IPS-15b (cell line): ENCODE results near the gene DPF1.
A peak's percentile ranks its signal among the peaks of the same experiment; 100 is the strongest.
"Not testable (repeated sequence)": the region's sequence is repeated elsewhere in the genome, so short reads cannot be mapped to it uniquely, and the experiment has no call there.

Experiments used
- H3K27me3 ChIP-seq: one replicate; pipeline ENCODE4 v1.6.1; 2013; ENCODE audit warnings: low read length; ENCODE audit not compliant: control insufficient read depth, insufficient read depth
- H3K36me3 ChIP-seq: one replicate; pipeline ENCODE4 v1.6.1; 2013; ENCODE audit warnings: low read length; ENCODE audit not compliant: control insufficient read depth, insufficient read depth
- H3K4me1 ChIP-seq: one replicate; pipeline ENCODE4 v1.6.1; 2013; ENCODE audit warnings: mild to moderate bottlenecking, low read length; ENCODE audit not compliant: control insufficient read depth, insufficient read depth
- H3K4me3 ChIP-seq: one replicate; pipeline ENCODE4 v1.5.1; 2013; ENCODE audit warnings: low read depth, low read length
- H3K9ac ChIP-seq: one replicate; pipeline ENCODE4 v1.6.1; 2013; ENCODE audit warnings: low read depth, mild to moderate bottlenecking, low read length
- H3K9me3 ChIP-seq: one replicate; pipeline ENCODE4 v1.6.1; 2013; ENCODE audit warnings: mild to moderate bottlenecking, low read length; ENCODE audit not compliant: control insufficient read depth, insufficient read depth

The DPF1 gene

DNA sequence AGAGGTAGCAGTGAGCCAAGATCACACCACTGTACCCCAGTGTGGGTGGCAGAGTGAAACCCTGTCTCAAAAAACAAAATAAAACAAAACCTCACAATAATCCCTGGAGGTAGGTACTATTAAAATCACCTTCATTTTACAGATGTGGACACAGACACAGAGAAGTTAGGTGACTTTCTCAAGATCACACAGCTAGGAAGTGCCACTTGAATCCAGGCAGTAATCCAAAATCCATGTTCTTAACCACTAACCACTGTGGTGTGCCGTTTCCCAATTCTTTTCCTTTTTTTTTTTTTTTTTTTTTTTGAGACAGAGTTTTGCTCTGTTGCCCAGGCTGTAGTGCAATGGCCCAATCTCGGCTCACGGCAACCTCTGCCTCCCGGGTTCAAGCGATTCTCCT, 23.1 kb upstream of the DPF1 start:
- peaks cover 10% of the 10 kb centered on the region for H3K4me1 ChIP-seq
- no peak overlapping the region for H3K9ac ChIP-seq
- H3K27me3 ChIP-seq: no peaks in the 10 kb centered on the region
- H3K4me3 ChIP-seq: no peak overlapping the region
- H3K36me3 ChIP-seq: no peaks in the 10 kb centered on the region
- H3K9me3 ChIP-seq: no peaks in the 10 kb centered on the region

DNA sequence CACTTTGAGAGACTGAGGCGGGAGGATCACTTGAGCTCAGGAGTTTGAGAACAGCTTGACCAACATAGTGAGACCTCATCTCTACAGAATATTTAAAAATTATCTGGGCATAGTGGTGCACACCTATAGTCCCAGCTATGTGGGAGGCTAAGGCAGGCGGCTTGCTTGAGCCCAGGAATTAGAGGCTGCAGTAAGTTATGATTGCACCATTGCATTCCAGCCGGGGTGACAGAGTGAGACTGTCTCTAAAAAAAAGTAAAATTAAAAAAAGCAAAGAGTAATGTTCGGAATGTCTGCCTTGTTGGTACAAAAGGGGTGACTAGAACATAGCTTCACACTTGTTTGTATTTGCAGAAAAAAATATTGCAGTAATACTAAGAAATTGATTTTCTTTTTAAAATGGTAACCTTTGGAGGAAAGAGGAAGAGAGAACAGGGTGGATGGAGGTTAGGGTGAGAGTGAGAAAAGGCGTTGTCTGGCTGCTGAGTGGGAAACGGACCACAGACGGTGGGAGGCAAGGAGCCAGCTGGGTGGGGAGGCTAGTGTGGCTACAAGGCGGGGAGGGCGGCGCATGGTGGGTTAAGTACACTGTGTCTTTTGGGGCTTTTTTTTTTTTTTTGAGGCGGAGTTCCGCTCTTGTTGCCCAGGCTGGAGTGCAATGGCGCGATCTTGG, 21.9 kb upstream of the DPF1 start:
- H3K4me3 ChIP-seq: no peak overlapping the region
- no peak overlapping the region for H3K9ac ChIP-seq
- no peaks in the 10 kb centered on the region for H3K36me3 ChIP-seq
- no peaks in the 10 kb centered on the region for H3K27me3 ChIP-seq
- no peaks in the 10 kb centered on the region for H3K9me3 ChIP-seq
- H3K4me1 ChIP-seq: peaks cover 8% of the 10 kb centered on the region

DNA sequence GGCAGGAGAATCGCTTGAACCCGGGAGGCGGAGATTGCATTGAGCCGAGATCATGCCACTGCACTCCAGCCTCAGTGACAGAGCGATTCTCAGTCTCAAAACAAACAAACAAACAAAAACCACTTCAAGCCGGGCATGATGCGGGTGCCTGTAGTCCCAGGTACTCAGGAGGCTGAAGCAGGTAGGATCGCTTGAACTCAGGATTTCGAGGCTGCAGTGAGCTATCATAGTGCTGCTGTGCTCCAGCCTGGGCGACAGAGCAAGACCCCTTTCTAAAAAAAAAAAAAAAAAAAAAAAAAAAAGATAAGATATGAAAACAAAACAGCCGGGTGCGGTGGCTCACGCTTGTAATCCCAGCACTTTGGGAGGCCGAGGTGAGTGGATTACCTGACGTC, 19.3 kb upstream of the DPF1 start:
- no peaks in the 10 kb centered on the region for H3K9me3 ChIP-seq
- no peak overlapping the region for H3K4me3 ChIP-seq
- no peak overlapping the region for H3K9ac ChIP-seq

DNA sequence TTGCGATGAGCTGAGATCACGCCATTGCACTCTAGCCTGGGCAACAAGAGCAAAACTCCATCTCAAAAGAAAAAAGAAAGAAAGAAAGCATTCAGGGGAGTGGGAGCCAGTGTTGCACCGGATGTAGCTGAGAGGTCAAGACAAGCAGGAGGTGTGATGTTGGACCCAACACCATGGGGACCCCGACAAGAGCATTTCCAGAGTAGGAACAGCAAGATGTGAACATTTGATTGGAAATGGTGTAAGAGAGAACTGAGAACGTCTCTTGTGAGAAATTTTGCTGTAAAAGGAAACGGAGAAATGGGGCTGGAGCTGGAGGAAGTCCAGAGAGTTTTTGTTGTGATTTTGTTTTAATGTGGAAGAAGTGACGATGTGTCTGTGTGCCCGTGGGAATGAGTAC, 15.8 kb upstream of the DPF1 start:
- no peak overlapping the region for H3K4me3 ChIP-seq
- H3K9ac ChIP-seq: no peak overlapping the region
- H3K36me3 ChIP-seq: no peaks in the 10 kb centered on the region
- H3K27me3 ChIP-seq: no peaks in the 10 kb centered on the region
- peaks cover 2% of the 10 kb centered on the region for H3K4me1 ChIP-seq
- no peaks in the 10 kb centered on the region for H3K9me3 ChIP-seq

More for the DNA sequence above, 19.3 kb upstream of the DPF1 start:
- Histone ChIP-seq H3K27me3 (no peaks in the 10 kb centered on the region), H3K4me1 (peaks cover 2% of the 10 kb centered on the region), H3K36me3 (no peaks in the 10 kb centered on the region)

DNA sequence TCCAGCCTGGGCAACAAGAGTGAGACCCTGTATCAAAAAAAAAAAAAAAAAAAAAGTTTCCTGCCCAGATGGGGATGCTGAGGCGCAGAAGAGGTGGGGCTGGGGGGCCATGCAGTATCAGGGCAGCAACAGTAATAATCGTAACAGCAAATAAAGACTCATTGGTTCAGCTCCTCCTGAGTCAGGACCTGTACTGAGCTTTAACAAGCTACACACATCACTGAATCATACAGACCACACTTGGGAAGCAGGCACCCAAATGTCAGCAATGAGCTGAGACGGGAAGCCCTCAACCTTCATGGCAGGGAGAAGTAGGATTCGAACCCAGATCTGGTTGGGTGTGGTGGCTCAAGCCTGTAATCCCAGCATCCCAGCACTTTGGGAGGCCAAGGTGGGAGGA, 10.6 kb upstream of the DPF1 start:
- no peaks in the 10 kb centered on the region for H3K4me1 ChIP-seq
- no peak overlapping the region for H3K9ac ChIP-seq
- H3K36me3 ChIP-seq: no peaks in the 10 kb centered on the region
- peaks cover 9% of the 10 kb centered on the region for H3K27me3 ChIP-seq
- no peaks in the 10 kb centered on the region for H3K9me3 ChIP-seq
- H3K4me3 ChIP-seq: no peak overlapping the region

DNA sequence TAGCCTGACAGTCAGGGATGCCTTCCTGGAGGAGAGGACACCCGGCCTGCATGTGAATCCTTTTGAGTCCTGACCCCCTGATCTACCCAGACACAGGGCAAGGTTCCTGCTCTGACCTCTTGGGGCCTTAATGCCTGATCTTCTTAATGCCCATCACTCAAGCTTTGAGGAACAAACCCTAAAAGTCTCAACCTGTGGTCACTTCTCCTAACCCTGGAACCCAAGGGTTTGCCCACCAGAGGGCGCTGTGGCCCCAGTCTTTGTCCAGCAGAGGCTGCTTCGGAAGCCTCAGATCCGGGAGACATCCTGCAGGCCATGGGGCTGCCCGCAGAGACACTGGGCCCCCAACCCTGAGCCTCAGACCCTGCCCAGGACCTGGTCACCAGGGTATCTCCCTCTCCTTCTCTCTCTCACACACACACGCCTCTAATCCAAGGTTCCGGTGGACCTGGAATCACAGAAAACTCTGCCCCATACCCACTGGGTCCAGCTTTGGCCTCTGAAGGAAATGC, 9.8 kb upstream of the DPF1 start:
- Histone ChIP-seq H3K27me3 (peaks cover 9% of the 10 kb centered on the region), H3K4me1 (no peaks in the 10 kb centered on the region), H3K36me3 (no peaks in the 10 kb centered on the region), H3K4me3 (no peak overlapping the region), H3K9ac (no peak overlapping the region), H3K9me3 (no peaks in the 10 kb centered on the region)

DNA sequence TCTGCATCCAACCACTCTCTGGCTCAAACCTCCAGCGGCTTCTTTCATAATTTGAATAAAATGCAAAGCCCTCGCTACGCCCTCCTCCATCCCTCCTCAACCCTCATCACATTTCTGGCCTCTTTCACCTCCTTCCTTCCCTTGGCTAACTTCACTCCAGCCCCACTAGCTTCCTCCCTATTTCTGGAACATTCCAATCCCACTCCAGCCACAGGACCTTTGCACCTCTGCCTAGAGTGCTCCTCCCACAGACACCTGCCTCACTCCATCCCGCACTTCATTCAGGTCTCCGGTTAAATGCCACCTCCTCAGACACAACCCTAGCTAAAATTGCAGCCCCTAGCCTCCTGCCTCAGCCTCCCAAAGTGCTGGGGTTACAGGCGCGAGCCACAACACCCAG, 7.9 kb upstream of the DPF1 start:
- Histone ChIP-seq H3K9me3 (no peaks in the 10 kb centered on the region), H3K4me1 (peaks cover 4% of the 10 kb centered on the region), H3K9ac (no peak overlapping the region), H3K4me3 (no peak overlapping the region), H3K27me3 (peaks cover 9% of the 10 kb centered on the region), H3K36me3 (no peaks in the 10 kb centered on the region)

DNA sequence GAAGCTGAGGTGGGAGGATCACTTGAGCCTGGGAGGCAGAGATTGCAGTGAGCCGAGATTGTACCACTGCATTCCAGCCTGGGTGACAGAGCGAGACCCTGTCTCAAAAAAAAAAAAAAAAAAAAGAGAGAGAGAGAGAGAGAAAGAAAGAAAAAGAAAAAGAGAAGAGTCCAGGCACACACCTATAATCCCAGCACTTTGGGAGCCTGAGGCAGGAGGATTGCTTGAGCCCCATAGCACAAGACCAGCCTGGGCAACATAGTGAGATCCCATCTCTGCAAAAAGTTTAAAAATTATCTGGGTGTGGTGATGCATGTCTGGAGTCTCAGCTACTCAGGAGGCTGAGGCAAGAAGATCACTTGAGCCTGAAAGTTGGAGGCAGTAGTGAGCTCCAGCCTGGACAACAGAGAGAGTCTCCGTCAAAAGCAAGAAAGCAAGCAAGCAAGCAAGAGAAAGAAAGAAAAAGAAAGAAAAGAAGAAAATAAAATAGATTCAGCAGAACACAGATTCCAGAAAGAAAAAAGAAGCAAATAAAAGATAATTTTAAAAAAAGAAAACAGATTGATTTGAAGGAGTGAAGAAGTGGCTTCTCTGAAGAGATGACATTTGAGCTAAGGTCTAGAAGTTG, 6.6 kb upstream of the DPF1 start:
- H3K4me3 ChIP-seq, H3K36me3 ChIP-seq, H3K4me1 ChIP-seq, H3K9ac ChIP-seq, H3K9me3 ChIP-seq, H3K27me3 ChIP-seq: not testable (repeated sequence)

DNA sequence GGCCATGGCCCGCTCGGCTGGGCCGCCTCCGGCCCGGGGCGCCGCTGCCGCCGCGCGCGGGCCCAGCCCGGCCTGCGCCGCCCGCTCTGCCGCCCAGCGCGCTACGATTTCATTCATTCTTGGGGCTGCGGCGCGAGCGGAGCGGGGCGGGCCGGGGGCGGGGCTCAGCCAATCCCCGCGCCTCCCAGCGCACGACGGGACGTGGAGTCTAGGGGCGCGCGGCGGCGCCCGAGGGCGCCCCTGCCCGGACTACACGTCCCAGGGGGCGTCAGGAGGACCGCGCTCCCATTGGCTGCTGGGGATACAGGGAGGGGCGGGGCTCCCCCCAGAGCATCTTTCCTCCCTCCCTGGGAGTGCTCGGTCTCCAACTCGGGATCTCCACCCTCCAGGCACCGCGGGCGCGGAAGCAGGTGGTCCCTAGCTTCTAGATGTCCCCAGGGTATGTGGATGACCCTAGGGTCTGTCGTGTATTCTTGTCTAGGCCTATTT, 5.6 kb upstream of the DPF1 start:
- Histone ChIP-seq H3K4me3 (peak overlapping the region; percentile 52), H3K4me1 (peaks cover 7% of the 10 kb centered on the region), H3K9me3 (no peaks in the 10 kb centered on the region), H3K36me3 (no peaks in the 10 kb centered on the region), H3K9ac (no peak overlapping the region), H3K27me3 (peaks cover 9% of the 10 kb centered on the region)

DNA sequence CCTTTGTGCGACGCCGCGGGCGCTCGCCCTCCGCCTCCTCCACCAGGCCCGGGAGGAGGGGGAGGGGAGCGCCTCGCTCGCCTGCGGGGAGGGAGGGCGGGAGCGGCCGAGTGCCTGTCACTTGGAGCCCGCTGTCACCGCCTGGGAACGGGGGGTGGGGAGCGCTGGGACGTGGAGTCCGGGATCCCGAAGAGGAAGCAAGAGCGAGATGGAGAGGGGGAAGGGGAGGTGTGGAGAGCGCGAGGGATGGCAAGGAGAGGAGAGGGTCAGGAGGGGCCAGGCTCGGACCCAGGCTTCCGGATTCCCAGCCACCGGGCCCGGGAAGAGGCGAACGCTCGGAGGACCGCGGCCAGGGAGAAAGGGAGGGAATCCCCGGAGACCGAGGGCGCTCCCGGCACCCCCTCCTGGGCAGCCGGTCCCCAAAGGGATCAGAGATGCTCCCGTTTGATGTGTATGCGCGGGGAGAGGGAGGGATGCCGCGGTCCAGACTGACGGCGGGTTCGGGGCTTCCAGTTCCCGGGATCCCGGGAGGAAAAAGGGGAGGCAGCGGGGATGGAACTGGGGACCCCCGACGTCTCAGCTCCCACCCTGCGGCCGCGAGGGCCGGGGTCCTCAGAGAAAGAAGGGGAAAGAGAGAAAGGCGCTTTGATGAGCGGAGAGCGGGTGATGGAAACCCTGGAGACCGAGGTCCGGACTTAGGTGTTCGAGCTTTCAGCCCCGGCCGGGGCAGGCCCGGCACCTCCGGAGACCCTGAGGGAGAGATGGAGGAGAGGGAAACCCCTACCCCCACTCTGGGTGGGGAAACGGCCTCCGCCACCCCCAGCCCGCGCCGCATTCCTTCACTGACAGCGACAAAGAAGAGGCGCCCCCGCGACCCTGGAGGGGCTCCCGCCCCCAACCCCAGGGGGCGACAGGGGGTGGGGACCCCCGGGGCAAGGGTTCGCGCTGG, 4.7 kb upstream of the DPF1 start:
- H3K4me3 ChIP-seq: peak overlapping the region; percentile 68
- H3K9ac ChIP-seq: no peak overlapping the region
- H3K36me3 ChIP-seq: no peaks in the 10 kb centered on the region

DNA sequence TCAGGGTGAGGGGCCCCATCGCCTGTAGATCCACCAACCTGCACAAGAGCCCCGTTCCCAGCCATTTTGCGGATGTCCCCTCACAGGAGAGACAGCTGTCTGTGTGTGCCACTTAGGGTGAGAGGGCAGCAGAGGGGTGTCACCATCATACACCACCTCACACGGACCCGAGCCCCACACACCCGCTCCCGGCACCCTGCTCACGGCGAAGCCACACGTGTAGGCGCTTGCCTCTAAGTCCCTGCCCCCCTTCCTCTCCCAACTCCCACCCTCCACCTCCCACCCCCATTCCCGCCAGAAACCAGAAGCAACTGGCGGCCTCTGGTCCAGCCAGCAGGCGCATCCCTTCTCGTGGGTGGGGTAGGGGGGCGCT, 4.0 kb upstream of the DPF1 start:
- Histone ChIP-seq H3K4me3 (peak overlapping the region; percentile 33), H3K4me1 (peaks cover 9% of the 10 kb centered on the region), H3K36me3 (no peaks in the 10 kb centered on the region), H3K9ac (no peak overlapping the region), H3K27me3 (peaks cover 9% of the 10 kb centered on the region), H3K9me3 (no peaks in the 10 kb centered on the region)

More for the DNA sequence above, 4.7 kb upstream of the DPF1 start:
- Histone ChIP-seq H3K9me3 (no peaks in the 10 kb centered on the region), H3K27me3 (peaks cover 9% of the 10 kb centered on the region), H3K4me1 (peaks cover 7% of the 10 kb centered on the region)
